Measurements from ENCODE around the gene ACOXL.

GRCh38 chr2:111019381-111019780, 287.0 kb downstream of the ACOXL start:
- TF ChIP-seq POLR2AphosphoS5 (IDR thresholded peaks at IDR 0.05; ENCODE audit: low read depth, low read length) (no peak), POLR2A (IDR thresholded peaks at IDR 0.05; ENCODE audit: low read depth, low read length) (no peak), TAF1 (IDR thresholded peaks at IDR 0.05; ENCODE audit: low read depth, low read length) (no peak), POU2F2 (IDR thresholded peaks at IDR 0.05; ENCODE audit: low read depth, low read length) (no peak), SPI1 (IDR thresholded peaks at IDR 0.05; ENCODE audit: low read depth, low read length) (no peak)
